ENCODE results near the gene MAST2. TPM values are rescaled to one million over a fixed set of nuclear protein-coding genes. Genes with fewer than 3 reads are reported as not detected.

Gene MAST2
- total and polyA plus RNA-seq, 9 of the 15 experiments (the other 6 are each of a cell fraction or from before 2014, with no cell fraction given): 0.73 to 32.0 (median 17.8) TPM

DNA sequence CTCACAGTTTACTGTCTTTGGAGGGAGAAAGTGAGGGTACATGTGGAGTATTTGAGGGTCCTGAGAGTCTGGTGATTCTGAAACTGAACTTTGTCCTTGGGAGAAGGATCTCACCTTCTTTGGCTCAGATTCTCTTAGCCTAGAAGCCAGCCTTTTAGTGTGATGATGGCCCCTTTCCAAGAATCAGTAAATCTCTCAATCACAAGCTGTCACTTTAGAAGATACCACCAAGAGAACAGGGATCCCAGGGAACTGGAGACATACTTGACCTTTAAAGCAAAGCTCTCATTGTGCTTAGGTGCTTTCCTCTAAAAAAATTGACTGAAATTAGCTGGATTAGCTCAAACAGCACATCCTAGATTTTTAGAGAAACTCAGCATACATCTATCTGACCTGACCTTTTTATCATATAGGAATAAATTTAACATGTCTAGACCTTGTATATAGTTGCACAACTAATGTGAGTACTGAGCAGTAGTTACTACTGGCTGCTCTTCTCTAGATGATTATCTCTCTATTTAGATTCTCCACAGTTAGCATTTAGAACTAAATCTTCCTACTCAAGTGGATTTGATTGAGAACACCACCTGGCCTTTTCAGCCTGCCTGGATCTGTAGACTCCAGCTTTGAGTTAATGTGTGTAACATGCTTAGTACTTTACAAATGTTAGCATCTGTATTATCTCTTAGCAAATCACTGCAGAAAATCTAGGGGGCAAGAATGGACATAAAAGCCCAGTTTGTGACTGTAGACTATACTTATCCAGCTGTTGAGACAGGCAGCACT is 157.7 kb downstream of the MAST2 start (continued):
- TF ChIP-seq, protein P1, sequence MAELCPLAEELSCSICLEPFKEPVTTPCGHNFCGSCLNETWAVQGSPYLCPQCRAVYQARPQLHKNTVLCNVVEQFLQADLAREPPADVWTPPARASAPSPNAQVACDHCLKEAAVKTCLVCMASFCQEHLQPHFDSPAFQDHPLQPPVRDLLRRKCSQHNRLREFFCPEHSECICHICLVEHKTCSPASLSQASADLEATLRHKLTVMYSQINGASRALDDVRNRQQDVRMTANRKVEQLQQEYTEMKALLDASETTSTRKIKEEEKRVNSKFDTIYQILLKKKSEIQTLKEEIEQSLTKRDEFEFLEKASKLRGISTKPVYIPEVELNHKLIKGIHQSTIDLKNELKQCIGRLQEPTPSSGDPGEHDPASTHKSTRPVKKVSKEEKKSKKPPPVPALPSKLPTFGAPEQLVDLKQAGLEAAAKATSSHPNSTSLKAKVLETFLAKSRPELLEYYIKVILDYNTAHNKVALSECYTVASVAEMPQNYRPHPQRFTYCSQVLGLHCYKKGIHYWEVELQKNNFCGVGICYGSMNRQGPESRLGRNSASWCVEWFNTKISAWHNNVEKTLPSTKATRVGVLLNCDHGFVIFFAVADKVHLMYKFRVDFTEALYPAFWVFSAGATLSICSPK (IDR thresholded peaks at IDR 0.05; ENCODE audit: borderline replicate concordance): no peak
- TF ChIP-seq CCAR2 (IDR thresholded peaks at IDR 0.05; ENCODE audit: low read depth, low read length) (no peak), TRIM24 (IDR thresholded peaks at IDR 0.05) (no peak), ZNF347 (CRISPR knock-in tag; IDR thresholded peaks at IDR 0.05; ENCODE audit: low read depth) (no peak)
- TF ChIP-seq, protein P2, sequence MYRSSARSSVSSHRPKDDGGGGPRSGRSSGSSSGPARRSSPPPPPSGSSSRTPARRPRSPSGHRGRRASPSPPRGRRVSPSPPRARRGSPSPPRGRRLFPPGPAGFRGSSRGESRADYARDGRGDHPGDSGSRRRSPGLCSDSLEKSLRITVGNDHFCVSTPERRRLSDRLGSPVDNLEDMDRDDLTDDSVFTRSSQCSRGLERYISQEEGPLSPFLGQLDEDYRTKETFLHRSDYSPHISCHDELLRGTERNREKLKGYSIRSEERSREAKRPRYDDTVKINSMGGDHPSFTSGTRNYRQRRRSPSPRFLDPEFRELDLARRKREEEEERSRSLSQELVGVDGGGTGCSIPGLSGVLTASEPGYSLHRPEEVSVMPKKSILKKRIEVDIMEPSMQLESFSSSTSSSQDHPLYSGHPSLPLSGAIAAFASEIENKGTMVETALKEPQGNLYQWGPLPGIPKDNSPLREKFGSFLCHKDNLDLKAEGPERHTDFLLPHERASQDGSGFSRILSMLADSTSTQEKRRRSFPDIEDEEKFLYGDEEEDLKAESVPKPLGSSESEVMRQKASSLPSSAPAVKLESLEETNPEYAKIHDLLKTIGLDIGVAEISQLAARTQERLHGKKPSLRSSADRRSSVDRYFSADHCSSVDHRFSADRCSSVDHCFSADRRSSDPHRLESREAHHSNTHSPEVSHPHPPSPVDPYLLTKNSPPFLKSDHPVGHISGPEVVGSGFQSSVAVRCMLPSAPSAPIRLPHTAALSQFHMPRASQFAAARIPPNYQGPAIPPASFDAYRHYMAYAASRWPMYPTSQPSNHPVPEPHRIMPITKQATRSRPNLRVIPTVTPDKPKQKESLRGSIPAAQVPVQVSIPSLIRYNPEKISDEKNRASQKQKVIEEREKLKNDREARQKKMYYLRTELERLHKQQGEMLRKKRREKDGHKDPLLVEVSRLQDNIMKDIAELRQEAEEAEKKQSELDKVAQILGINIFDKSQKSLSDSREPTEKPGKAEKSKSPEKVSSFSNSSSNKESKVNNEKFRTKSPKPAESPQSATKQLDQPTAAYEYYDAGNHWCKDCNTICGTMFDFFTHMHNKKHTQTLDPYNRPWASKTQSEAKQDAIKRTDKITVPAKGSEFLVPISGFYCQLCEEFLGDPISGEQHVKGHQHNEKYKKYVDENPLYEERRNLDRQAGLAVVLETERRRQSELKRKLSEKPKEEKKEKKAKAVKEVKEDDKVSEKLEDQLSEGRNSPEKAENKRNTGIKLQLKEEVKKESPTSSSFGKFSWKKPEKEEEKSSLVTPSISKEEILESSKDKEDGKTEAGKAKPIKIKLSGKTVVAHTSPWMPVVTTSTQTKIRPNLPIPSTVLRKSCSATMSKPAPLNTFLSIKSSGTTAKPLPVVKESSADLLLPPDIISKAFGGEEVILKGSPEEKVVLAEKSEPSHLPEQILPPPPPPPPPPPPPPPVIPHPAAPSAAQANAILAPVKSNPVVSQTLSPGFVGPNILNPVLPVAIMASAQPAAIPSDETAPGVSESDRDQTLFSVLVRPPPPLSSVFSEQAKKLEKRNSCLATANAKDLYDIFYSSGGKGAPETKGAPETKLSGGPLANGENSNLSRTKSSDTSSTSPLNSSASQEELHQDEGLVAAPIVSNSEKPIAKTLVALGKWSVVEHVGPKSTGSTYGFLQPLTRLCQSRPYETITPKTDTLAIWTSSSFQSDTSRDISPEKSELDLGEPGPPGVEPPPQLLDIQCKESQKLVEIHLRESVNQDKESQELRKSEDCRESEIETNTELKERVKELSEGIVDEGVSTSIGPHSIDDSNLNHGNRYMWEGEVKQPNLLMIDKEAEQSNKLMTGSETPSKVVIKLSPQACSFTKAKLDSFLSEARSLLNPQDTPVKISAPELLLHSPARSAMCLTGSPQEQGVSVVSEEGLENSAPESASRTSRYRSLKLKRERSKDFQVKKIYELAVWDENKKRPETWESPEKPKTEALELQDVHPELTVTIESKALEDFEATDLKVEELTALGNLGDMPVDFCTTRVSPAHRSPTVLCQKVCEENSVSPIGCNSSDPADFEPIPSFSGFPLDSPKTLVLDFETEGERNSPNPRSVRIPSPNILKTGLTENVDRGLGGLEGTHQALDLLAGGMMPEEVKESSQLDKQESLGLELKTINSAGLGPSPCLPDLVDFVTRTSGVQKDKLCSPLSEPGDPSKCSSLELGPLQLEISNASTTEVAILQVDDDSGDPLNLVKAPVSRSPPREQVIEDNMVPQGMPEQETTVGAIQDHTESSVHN (IDR thresholded peaks at IDR 0.05; ENCODE audit: borderline replicate concordance in 1 of 2, low read depth in 1 of 2): no peak
- TF ChIP-seq, protein P3, sequence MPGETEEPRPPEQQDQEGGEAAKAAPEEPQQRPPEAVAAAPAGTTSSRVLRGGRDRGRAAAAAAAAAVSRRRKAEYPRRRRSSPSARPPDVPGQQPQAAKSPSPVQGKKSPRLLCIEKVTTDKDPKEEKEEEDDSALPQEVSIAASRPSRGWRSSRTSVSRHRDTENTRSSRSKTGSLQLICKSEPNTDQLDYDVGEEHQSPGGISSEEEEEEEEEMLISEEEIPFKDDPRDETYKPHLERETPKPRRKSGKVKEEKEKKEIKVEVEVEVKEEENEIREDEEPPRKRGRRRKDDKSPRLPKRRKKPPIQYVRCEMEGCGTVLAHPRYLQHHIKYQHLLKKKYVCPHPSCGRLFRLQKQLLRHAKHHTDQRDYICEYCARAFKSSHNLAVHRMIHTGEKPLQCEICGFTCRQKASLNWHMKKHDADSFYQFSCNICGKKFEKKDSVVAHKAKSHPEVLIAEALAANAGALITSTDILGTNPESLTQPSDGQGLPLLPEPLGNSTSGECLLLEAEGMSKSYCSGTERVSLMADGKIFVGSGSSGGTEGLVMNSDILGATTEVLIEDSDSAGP (CRISPR knock-in tag; IDR thresholded peaks at IDR 0.05): no peak
